Osteocyte (in vitro differentiated cells): ENCODE results near the gene CAMK2N2. TPM values are rescaled to one million over a fixed set of nuclear protein-coding genes. Genes with fewer than 3 reads are reported as not detected.

ENCODE experiments used
- DNase-seq: peaks from one replicate; pipeline ENCODE4 v3.0.0; 2021; ENCODE audit warnings: mixed read lengths; ENCODE audit not compliant: unreplicated experiment; ENCODE audit errors: extremely low spot score
- H3K27ac Mint-ChIP-seq: one replicate; pipeline ENCODE4 v1.8.0; 2021; ENCODE audit warnings: mild to moderate bottlenecking, mixed read lengths; ENCODE audit not compliant: unreplicated experiment
- H3K27me3 Mint-ChIP-seq: one replicate; pipeline ENCODE4 v1.8.0; 2021; ENCODE audit warnings: mixed read lengths; ENCODE audit not compliant: unreplicated experiment
- H3K36me3 Mint-ChIP-seq: one replicate; pipeline ENCODE4 v1.8.0; 2021; ENCODE audit warnings: mixed read lengths; ENCODE audit not compliant: unreplicated experiment
- H3K4me1 Mint-ChIP-seq: one replicate; pipeline ENCODE4 v1.8.0; 2021; ENCODE audit warnings: mixed read lengths; ENCODE audit not compliant: unreplicated experiment
- H3K4me3 Mint-ChIP-seq: one replicate; pipeline ENCODE4 v1.8.0; 2021; ENCODE audit warnings: mild to moderate bottlenecking, moderate library complexity, mixed read lengths; ENCODE audit not compliant: unreplicated experiment
- H3K9me3 Mint-ChIP-seq: one replicate; pipeline ENCODE4 v1.8.0; 2021; ENCODE audit warnings: mixed read lengths; ENCODE audit not compliant: unreplicated experiment
- CTCF ChIP-seq: fragments of 200-600 bp; sonication (generic); IDR thresholded peaks from 2 replicates; pipeline ENCODE4 v1.5.0; 2021; ENCODE audit warnings: antibody characterized with exemption, mild to moderate bottlenecking, moderate library complexity
- total RNA-seq: library from RNA; stranded (reverse); gene quantifications from 2 replicates; pipeline ENCODE4 v1.2.1, GENCODE V29; 2021

The CAMK2N2 gene
- total RNA-seq, 1 donor from 2014 or later = 2.0 TPM

DNA sequence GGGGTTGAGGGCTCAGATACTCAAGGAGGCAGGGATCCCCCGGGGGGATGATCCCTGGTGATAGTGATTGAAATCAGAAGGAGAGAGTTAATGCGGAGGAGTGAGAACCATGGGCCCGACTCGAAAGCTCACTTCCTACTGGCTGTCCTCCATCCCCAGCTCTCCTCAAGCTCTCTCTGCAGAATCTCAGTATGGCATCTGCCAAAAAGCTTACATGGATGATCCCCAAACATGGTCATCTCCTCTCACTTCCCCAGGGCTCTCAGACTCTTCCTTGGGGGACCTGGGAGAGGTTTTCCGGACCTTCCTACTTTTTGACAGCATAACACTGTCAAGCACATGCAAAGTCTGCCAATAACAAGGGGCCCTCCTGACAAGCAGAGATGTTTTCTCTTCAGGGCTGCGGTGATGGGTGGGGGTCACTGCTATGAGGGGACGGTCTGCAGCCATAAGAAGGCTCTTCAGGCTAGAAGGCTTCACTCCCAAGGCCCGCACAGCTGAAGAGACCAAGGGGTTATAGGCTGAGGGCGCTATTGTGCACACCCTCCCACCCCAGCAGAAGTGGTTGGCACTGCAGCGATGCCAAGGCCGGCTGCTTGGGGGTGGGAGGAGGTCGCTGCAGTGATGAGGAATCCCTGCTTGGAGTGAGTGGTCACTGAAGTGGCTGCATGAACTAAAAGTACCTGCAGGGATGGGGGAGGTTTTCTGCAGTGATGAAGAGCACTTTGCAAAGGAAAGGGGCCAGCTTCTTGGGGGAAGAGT is 32.8 kb downstream of the CAMK2N2 start:
- no peak for TF ChIP-seq CTCF
- H3K4me1 Mint-ChIP-seq = peaks cover 5% of the 10 kb centered on the region
- H3K36me3 Mint-ChIP-seq = no peaks in the 10 kb centered on the region
- no peak overlapping the region for H3K27ac Mint-ChIP-seq
- H3K9me3 Mint-ChIP-seq = no peaks in the 10 kb centered on the region
- no peak for DNase-seq
- peaks cover 52% of the 10 kb centered on the region for H3K27me3 Mint-ChIP-seq
- H3K4me3 Mint-ChIP-seq = peak overlapping the region; percentile 70

DNA sequence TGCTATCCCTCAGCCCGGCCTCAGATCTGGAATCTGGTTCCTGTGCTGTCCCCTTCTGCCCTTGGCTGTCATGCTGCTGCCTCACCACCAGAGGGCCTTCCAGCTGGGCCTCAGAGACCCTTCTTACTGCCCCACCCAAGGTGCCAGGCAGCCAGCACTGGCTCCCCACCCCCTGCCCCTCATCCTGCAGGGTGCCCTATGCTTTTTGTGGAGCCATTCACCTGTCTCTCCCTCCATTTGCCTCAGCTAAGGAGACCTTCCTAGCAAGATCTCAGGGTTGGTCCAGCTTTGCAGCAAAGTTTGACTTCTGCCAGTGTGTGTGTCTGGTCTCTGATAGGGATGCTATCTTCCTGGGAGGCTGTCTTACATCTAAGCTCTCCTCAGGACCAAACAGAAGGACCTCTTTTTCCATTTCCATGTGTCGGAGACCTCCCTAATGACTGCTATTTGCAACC is 33.8 kb downstream of the CAMK2N2 start:
- TF ChIP-seq CTCF = peak; percentile 73
- Mint-ChIP-seq H3K27me3 (peaks cover 50% of the 10 kb centered on the region), H3K4me1 (peaks cover 5% of the 10 kb centered on the region), H3K9me3 (no peaks in the 10 kb centered on the region), H3K36me3 (no peaks in the 10 kb centered on the region), H3K27ac (no peak overlapping the region), H3K4me3 (no peak overlapping the region)
- no peak for DNase-seq

- H3K27me3 Mint-ChIP-seq = peaks cover 36% of the 10 kb centered on the region
- no peak for TF ChIP-seq CTCF
- H3K36me3 Mint-ChIP-seq = no peaks in the 10 kb centered on the region
These were observed 37.4 kb downstream of the CAMK2N2 start for GRCh38 chr3:184223946-184224345.

DNA sequence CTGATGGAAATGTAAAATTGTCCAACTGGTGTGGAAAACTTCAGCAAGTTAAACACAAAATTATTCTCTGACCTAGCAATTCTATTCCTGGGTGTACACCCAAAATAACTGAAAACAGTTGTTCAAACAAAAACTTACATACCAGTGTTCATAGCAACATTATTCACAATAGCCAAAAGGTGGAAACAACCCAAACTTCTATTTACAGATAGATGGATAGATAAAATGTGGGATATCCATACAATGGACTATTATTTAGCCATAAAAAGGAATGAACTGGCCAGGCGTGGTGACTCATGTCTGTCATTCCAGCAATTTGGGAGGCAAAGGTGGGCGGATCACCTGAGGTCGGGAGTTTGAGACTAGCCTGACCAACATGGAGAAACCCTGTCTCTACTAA is 38.8 kb downstream of the CAMK2N2 start:
- Mint-ChIP-seq H3K9me3 (no peaks in the 10 kb centered on the region), H3K36me3 (no peaks in the 10 kb centered on the region), H3K27ac (no peak overlapping the region), H3K4me1 (no peaks in the 10 kb centered on the region), H3K27me3 (peaks cover 27% of the 10 kb centered on the region), H3K4me3 (no peak overlapping the region)
- no peak for TF ChIP-seq CTCF
- DNase-seq = no peak

More at GRCh38 chr3:184223946-184224345, 37.4 kb downstream of the CAMK2N2 start:
- H3K27ac Mint-ChIP-seq = no peak overlapping the region
- no peaks in the 10 kb centered on the region for H3K9me3 Mint-ChIP-seq
- DNase-seq = no peak
- no peak overlapping the region for H3K4me3 Mint-ChIP-seq
- no peaks in the 10 kb centered on the region for H3K4me1 Mint-ChIP-seq

- TF ChIP-seq CTCF = no peak
- Mint-ChIP-seq H3K4me3 (no peak overlapping the region), H3K4me1 (no peaks in the 10 kb centered on the region), H3K36me3 (no peaks in the 10 kb centered on the region), H3K27ac (no peak overlapping the region), H3K9me3 (no peaks in the 10 kb centered on the region), H3K27me3 (peaks cover 22% of the 10 kb centered on the region)
- no peak for DNase-seq
These were observed 42.5 kb downstream of the CAMK2N2 start for GRCh38 chr3:184218814-184219213.
